NCI-H460 (cell line): ENCODE measurements around the gene FCN3. TPM values are rescaled to one million over a fixed set of nuclear protein-coding genes. Genes with fewer than 3 reads are reported as not detected.
"Not testable (repeated sequence)": the region's sequence is repeated elsewhere in the genome, so short reads cannot be mapped to it uniquely, and the experiment has no call there.

ENCODE experiments used
- DNase-seq: peaks from one replicate; pipeline ENCODE4 v3.0.0-alpha.2; 2016; ENCODE audit warnings: low read depth; ENCODE audit errors: extremely low read depth
- polyA plus RNA-seq: library from polyadenylated mRNA; depleted of rRNA; stranded (reverse); fragments of >200 nt; gene quantifications from 2 replicates; pipeline ENCODE4 v1.2.3, GENCODE V29; 2014; cell fraction: nucleus; rRNA removed
- total RNA-seq: library from RNA; depleted of rRNA; stranded (reverse); fragments of >200 nt; shearing (Covaris generic); gene quantifications from 2 replicates; pipeline ENCODE4 v1.2.3, GENCODE V29; 2014; rRNA removed

The FCN3 gene
- not detected in 2 replicates for total RNA-seq
- polyA plus RNA-seq: not detected in 2 replicates

- no peak for DNase-seq
Observed at GRCh38 chr1:27374362-27375086, at the start of gene FCN3. TSS of gene FCN3 (minus strand) at chr1:27374824. CDS start at chr1:27374818, 6 bp downstream.

GRCh38 chr1:27423709-27424108 is 49.1 kb upstream of the FCN3 start:
- no peak for DNase-seq

GRCh38 chr1:27418326-27419185 is 43.9 kb upstream of the FCN3 start:
- peak; percentile 8 for DNase-seq

- no peak for DNase-seq
Observed at GRCh38 chr1:27417713-27418112, 43.1 kb upstream of the FCN3 start.

GRCh38 chr1:27416387-27417111 is 41.9 kb upstream of the FCN3 start:
- peak; percentile 34 for DNase-seq

GRCh38 chr1:27414091-27414490 is 39.5 kb upstream of the FCN3 start:
- no peak for DNase-seq

GRCh38 chr1:27413004-27413403 is 38.4 kb upstream of the FCN3 start:
- DNase-seq: no peak

- no peak for DNase-seq
Observed at GRCh38 chr1:27412502-27412901, 37.9 kb upstream of the FCN3 start.

- DNase-seq: no peak
Observed at GRCh38 chr1:27410709-27411108, 36.1 kb upstream of the FCN3 start.

GRCh38 chr1:27409669-27410068 is 35.0 kb upstream of the FCN3 start:
- DNase-seq: no peak

- no peak for DNase-seq
Observed at GRCh38 chr1:27408151-27408550, 33.5 kb upstream of the FCN3 start.

GRCh38 chr1:27406791-27407190 is 32.2 kb upstream of the FCN3 start:
- not testable (repeated sequence) for DNase-seq

- no peak for DNase-seq
Observed at GRCh38 chr1:27406362-27406680, 31.7 kb upstream of the FCN3 start.

- not testable (repeated sequence) for DNase-seq
Observed at GRCh38 chr1:27405598-27406361, 31.2 kb upstream of the FCN3 start.

- DNase-seq: no peak
Observed at GRCh38 chr1:27405074-27405473, 30.4 kb upstream of the FCN3 start.

- DNase-seq: no peak
Observed at GRCh38 chr1:27403931-27404330, 29.3 kb upstream of the FCN3 start.

- DNase-seq: no peak
Observed at GRCh38 chr1:27403065-27403726, 28.6 kb upstream of the FCN3 start.

GRCh38 chr1:27402349-27402754 is 27.7 kb upstream of the FCN3 start:
- DNase-seq: no peak

GRCh38 chr1:27400963-27401341 is 26.3 kb upstream of the FCN3 start:
- DNase-seq: no peak
